GM10248 (cell line): Measurements from ENCODE around the gene DPP10.

Experiments
- CTCF ChIA-PET: fragments of 300-600 bp; sonication (Branson Sonifier 250); formaldehyde crosslinking; extraction: SDS; loops from one replicate; lab custom pipeline; 2021; ENCODE audit warnings: antibody characterized with exemption; lab: Yijun Ruan, JAX
- POLR2A ChIA-PET: fragments of 350-650 bp; sonication (Branson Sonifier 250); formaldehyde crosslinking; extraction: SDS; loops from one replicate; lab custom pipeline; 2020; ENCODE audit warnings: antibody characterized with exemption; lab: Yijun Ruan, JAX
- DNase-seq: peaks from one replicate; pipeline ENCODE4 v3.0.0; 2012; ENCODE audit errors: extremely low spot score
- TF ChIP-seq, protein P1 (sequence below): IDR thresholded peaks from 2 replicates; pipeline ENCODE4 v1.5.1; 2012; ENCODE audit warnings: mild to moderate bottlenecking, low read depth; ENCODE audit errors: extremely low read depth, missing control alignments, control extremely low read depth

Gene DPP10

DNA sequence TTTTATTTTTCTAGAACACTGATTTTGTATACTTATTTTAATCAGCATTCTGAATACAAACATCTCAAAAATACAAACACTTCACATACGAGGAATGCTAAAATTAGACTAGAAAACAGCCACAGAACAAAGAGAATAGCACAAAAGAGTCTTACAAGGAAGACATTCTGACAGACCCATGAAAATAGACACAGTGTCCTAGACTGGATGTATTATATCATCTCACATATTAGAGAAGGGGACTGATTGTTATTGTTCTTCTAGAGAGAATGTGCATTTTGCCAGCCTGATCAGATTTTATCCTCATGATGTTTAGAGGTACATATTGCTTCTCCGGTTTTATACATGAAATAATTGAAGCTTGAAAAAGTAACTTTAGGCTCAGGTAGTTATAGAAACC is 357.9 kb downstream of the DPP10 start:
- no peak for DNase-seq
- TF ChIP-seq, protein P1, sequence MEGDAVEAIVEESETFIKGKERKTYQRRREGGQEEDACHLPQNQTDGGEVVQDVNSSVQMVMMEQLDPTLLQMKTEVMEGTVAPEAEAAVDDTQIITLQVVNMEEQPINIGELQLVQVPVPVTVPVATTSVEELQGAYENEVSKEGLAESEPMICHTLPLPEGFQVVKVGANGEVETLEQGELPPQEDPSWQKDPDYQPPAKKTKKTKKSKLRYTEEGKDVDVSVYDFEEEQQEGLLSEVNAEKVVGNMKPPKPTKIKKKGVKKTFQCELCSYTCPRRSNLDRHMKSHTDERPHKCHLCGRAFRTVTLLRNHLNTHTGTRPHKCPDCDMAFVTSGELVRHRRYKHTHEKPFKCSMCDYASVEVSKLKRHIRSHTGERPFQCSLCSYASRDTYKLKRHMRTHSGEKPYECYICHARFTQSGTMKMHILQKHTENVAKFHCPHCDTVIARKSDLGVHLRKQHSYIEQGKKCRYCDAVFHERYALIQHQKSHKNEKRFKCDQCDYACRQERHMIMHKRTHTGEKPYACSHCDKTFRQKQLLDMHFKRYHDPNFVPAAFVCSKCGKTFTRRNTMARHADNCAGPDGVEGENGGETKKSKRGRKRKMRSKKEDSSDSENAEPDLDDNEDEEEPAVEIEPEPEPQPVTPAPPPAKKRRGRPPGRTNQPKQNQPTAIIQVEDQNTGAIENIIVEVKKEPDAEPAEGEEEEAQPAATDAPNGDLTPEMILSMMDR: no peak
- ChIA-PET POLR2A (no interaction called here), CTCF (interaction anchor here (1.4 kb wide), 1 partner anchor 11 kb away, joined by 3 read pairs; no protein-coding TSS in a partner anchor)

DNA sequence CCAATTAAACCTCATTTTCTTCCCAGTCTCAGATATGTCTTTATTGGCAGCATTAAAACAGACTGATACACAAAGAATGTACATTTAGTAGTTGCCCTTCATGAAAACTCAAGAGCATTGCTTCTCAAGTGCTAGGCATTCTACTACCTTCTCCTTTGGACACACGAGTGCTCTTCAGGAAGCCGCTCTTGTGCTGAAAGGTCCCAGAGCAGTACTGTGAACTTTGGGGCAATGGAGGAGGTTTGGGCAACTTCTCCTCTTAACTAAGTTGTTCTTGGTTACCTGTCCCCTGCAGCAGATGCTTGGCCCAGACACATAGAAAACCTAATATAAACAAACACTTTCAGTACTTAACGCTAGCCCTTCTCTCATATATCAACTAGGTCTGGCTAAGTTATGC is 362.8 kb downstream of the DPP10 start:
- CTCF ChIA-PET: no interaction called here
- DNase-seq: no peak
- TF ChIP-seq, protein P1: no peak
- POLR2A ChIA-PET: no interaction called here

DNA sequence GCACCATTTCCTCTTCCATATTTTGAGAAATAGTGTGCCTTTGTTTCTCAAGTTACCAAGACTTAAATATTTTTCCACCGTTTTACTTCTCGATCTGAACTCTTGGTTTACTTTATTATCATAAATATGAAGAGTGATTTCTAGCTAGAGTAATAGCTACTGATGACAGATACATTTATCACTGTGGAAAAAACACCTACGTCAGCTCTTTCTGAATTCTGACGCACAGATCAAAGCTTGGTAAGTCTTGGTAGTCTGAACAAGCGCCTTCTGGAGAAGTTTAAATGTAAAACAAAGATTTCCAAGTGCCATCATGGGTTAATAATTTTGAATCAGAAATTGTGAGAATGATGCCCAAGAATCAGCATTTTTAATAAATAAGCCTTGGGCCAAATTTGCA is 367.7 kb downstream of the DPP10 start:
- no peak for DNase-seq
- TF ChIP-seq, protein P1: no peak
- ChIA-PET CTCF (no interaction called here), POLR2A (no interaction called here)

DNA sequence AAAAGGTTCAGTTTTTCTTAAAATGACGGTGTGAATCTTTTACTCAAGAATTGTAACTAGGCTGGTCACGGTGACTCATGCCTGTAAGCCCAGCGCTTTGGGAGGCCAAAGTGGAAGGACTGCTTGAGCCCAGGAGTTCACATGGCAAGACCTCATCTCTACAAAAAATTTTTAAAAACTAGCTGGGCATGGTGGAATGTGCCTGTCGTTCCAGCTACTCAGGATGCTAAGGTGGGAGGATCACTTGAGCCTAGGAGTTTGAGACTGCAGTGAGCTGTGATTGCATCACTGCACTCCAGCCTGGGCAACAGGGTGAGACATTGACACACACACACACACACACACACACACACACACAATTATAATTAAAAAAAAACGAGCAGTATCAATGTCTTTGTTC is 369.8 kb downstream of the DPP10 start:
- ChIA-PET CTCF (interaction anchor here (0.8 kb wide), 1 partner anchor 8 kb away, joined by 3 read pairs; no protein-coding TSS in a partner anchor), POLR2A (no interaction called here)
- TF ChIP-seq, protein P1: no peak
- no peak for DNase-seq

DNA sequence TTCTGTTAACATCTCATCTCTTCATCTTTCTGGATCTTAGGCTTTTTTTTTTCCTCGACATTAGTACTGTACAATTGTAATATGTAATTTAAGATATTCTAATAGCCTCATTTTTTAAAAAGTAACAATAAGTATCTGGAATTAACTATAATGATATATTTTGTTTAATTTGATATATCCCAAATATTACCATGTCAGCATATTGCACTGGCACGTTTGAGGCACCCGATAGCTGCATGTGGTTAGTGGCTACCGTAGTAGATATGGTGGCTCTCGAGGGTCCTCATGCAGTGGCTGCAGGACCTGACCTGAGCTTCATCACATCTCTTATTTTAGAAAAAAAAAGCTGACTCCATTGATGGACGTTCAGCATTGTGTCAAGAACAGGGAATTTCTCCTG is 371.9 kb downstream of the DPP10 start:
- CTCF ChIA-PET: no interaction called here
- TF ChIP-seq, protein P1: no peak
- POLR2A ChIA-PET: no interaction called here
- DNase-seq: no peak

DNA sequence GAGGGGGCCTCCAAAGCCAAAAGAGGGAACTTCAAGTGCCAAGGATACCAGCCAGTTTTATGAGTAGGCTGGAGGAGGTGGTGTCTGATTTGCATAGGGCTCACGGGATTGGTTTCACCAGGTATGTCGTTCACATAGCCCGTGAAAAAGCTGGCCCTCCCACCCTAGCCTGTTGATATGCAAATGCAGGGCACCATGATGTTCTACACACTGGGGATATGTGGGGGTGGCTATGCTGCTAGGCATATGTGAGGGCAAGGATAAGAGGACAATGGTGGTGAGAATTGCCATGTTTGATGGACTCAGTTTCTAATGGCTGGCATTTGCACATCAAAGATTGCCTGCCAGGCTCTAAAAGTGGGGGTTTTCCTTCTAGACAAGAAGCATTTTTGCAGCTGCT is 378.6 kb downstream of the DPP10 start:
- DNase-seq: no peak
- TF ChIP-seq, protein P1: no peak
- ChIA-PET CTCF (interaction anchor here (0.8 kb wide), 1 partner anchor 10 kb away, joined by 3 read pairs; no protein-coding TSS in a partner anchor), POLR2A (no interaction called here)
